ENCODE measurements around the gene GAL. TPM values are rescaled to one million over a fixed set of nuclear protein-coding genes. Genes with fewer than 3 reads are reported as not detected.

The GAL gene
- total RNA-seq, 1 donor from 2014 or later: 23.4 TPM

- Histone ChIP-seq H3K9me3 (ENCODE audit: insufficient read depth, low read depth, low read length) (peaks cover 18% of the 10 kb centered on the region), H3K9ac (ENCODE audit: low read length) (no peak overlapping the region), H4K20me1 (ENCODE audit: insufficient read depth, low read length) (peaks cover 13% of the 10 kb centered on the region), H3K36me3 (ENCODE audit: insufficient read depth, low read length) (no peaks in the 10 kb centered on the region), H3K4me2 (ENCODE audit: low read length) (no peak overlapping the region), H3K27me3 (ENCODE audit: insufficient read depth, low read length) (peaks cover 53% of the 10 kb centered on the region), H3K79me2 (ENCODE audit: insufficient read depth, low read length) (no peaks in the 10 kb centered on the region), H3K4me3 (ENCODE audit: insufficient read depth, low read depth, low read length) (no peak overlapping the region), H3K4me1 (ENCODE audit: insufficient read depth, low read length) (peaks cover 14% of the 10 kb centered on the region), H2AFZ (ENCODE audit: low read depth, low read length) (no peak overlapping the region), H3K27ac (ENCODE audit: low read depth, low read length) (no peak overlapping the region)
- Mint-ChIP-seq H3K36me3 (ENCODE audit: low read depth, unreplicated experiment) (no peaks in the 10 kb centered on the region), H3K4me1 (ENCODE audit: low read depth, unreplicated experiment) (peaks cover 1% of the 10 kb centered on the region), H3K27ac (ENCODE audit: unreplicated experiment) (no peak overlapping the region), H3K4me3 (ENCODE audit: unreplicated experiment) (no peak overlapping the region), H3K9me3 (ENCODE audit: unreplicated experiment) (peaks cover 26% of the 10 kb centered on the region), H3K27me3 (ENCODE audit: low read depth, unreplicated experiment) (peaks cover 42% of the 10 kb centered on the region)
- TF ChIP-seq CTCF (IDR thresholded peaks at IDR 0.05; ENCODE audit: insufficient read depth, low read depth, low read length): no peak
- no peak for TF ChIP-seq EZH2 (IDR thresholded peaks at IDR 0.05; ENCODE audit: insufficient read depth, low read length)
- FAIRE-seq (no peak), DNase-seq (ENCODE audit: low read depth) (no peak)
Observed at GRCh38 chr11:68658097-68658496, 26.2 kb upstream of the GAL start.

GRCh38 chr11:68658661-68659060 is 25.7 kb upstream of the GAL start:
- Histone ChIP-seq H3K27me3 (ENCODE audit: insufficient read depth, low read length) (peaks cover 59% of the 10 kb centered on the region), H2AFZ (ENCODE audit: low read depth, low read length) (no peak overlapping the region), H3K36me3 (ENCODE audit: insufficient read depth, low read length) (no peaks in the 10 kb centered on the region), H4K20me1 (ENCODE audit: insufficient read depth, low read length) (peaks cover 13% of the 10 kb centered on the region), H3K27ac (ENCODE audit: low read depth, low read length) (no peak overlapping the region), H3K9me3 (ENCODE audit: insufficient read depth, low read depth, low read length) (peaks cover 23% of the 10 kb centered on the region), H3K4me2 (ENCODE audit: low read length) (peak overlapping the region; percentile 74), H3K9ac (ENCODE audit: low read length) (no peak overlapping the region), H3K4me1 (ENCODE audit: insufficient read depth, low read length) (peaks cover 14% of the 10 kb centered on the region), H3K79me2 (ENCODE audit: insufficient read depth, low read length) (no peaks in the 10 kb centered on the region), H3K4me3 (ENCODE audit: insufficient read depth, low read depth, low read length) (no peak overlapping the region)
- no peaks in the 10 kb centered on the region for H3K36me3 Mint-ChIP-seq (ENCODE audit: low read depth, unreplicated experiment)
- H3K27ac Mint-ChIP-seq (ENCODE audit: unreplicated experiment): no peak overlapping the region
- H3K4me3 Mint-ChIP-seq (ENCODE audit: unreplicated experiment): no peak overlapping the region
- H3K9me3 Mint-ChIP-seq (ENCODE audit: unreplicated experiment): peaks cover 26% of the 10 kb centered on the region
- peaks cover 1% of the 10 kb centered on the region for H3K4me1 Mint-ChIP-seq (ENCODE audit: low read depth, unreplicated experiment)
- DNase-seq (ENCODE audit: low read depth): peak; percentile 16
- FAIRE-seq: no peak
- peaks cover 45% of the 10 kb centered on the region for H3K27me3 Mint-ChIP-seq (ENCODE audit: low read depth, unreplicated experiment)
- TF ChIP-seq EZH2 (IDR thresholded peaks at IDR 0.05; ENCODE audit: insufficient read depth, low read length): no peak
- no peak for TF ChIP-seq CTCF (IDR thresholded peaks at IDR 0.05; ENCODE audit: insufficient read depth, low read depth, low read length)

GRCh38 chr11:68659158-68659921 is 25.0 kb upstream of the GAL start:
- Histone ChIP-seq H3K4me1 (ENCODE audit: insufficient read depth, low read length) (peaks cover 14% of the 10 kb centered on the region), H3K9ac (ENCODE audit: low read length) (no peak overlapping the region), H3K4me2 (ENCODE audit: low read length) (peak overlapping the region; percentile 74), H3K4me3 (ENCODE audit: insufficient read depth, low read depth, low read length) (no peak overlapping the region), H3K27ac (ENCODE audit: low read depth, low read length) (no peak overlapping the region), H3K36me3 (ENCODE audit: insufficient read depth, low read length) (no peaks in the 10 kb centered on the region), H3K9me3 (ENCODE audit: insufficient read depth, low read depth, low read length) (peaks cover 23% of the 10 kb centered on the region), H3K79me2 (ENCODE audit: insufficient read depth, low read length) (no peaks in the 10 kb centered on the region), H2AFZ (ENCODE audit: low read depth, low read length) (no peak overlapping the region), H4K20me1 (ENCODE audit: insufficient read depth, low read length) (peaks cover 13% of the 10 kb centered on the region), H3K27me3 (ENCODE audit: insufficient read depth, low read length) (peaks cover 58% of the 10 kb centered on the region)
- Mint-ChIP-seq H3K27ac (ENCODE audit: unreplicated experiment) (no peak overlapping the region), H3K4me1 (ENCODE audit: low read depth, unreplicated experiment) (peaks cover 1% of the 10 kb centered on the region), H3K4me3 (ENCODE audit: unreplicated experiment) (no peak overlapping the region), H3K9me3 (ENCODE audit: unreplicated experiment) (peaks cover 26% of the 10 kb centered on the region), H3K36me3 (ENCODE audit: low read depth, unreplicated experiment) (no peaks in the 10 kb centered on the region), H3K27me3 (ENCODE audit: low read depth, unreplicated experiment) (peaks cover 47% of the 10 kb centered on the region)
- FAIRE-seq (peak; percentile 34), DNase-seq (ENCODE audit: low read depth) (peak; percentile 94)
- no peak for TF ChIP-seq CTCF (IDR thresholded peaks at IDR 0.05; ENCODE audit: insufficient read depth, low read depth, low read length)
- TF ChIP-seq EZH2 (IDR thresholded peaks at IDR 0.05; ENCODE audit: insufficient read depth, low read length): no peak
